Ovary (tissue), 9 donors: Measurements from ENCODE around the gene LAMA1. TPM values are rescaled to one million over a fixed set of nuclear protein-coding genes. Genes with fewer than 3 reads are reported as not detected.

Source experiments
- DNase-seq, 5 donors: peaks; one replicate each; pipeline ENCODE4 v3.0.0-alpha.2; 2019 to 2020
- H3K27ac ChIP-seq, 2 donors: fragments of 200-600 bp; one replicate each; pipeline versions ENCODE4 v1.5.1 to v1.8.0; 2019 to 2022
- H3K27me3 ChIP-seq: fragments of 200-600 bp; one replicate; pipeline ENCODE4 v1.8.0; 2022
- H3K36me3 ChIP-seq: fragments of 200-600 bp; sonication (generic); one replicate; pipeline ENCODE4 v1.5.1; 2019
- H3K4me1 ChIP-seq: one replicate; pipeline ENCODE4 v1.8.1; 2013; ENCODE audit warnings: mild to moderate bottlenecking, moderate library complexity; ENCODE audit not compliant: insufficient read depth
- H3K4me3 ChIP-seq: fragments of 200-600 bp; sonication (generic); one replicate; pipeline ENCODE4 v1.5.1; 2017
- H3K9me3 ChIP-seq, 2 donors: fragments of 200-600 bp in 1 of 2; sonication (generic) in 1 of 2; one replicate each; pipeline versions ENCODE4 v1.5.1 to v1.8.1; 2013 to 2019; ENCODE audit warnings: mild to moderate bottlenecking in 1 of 2, moderate library complexity in 1 of 2
- CTCF ChIP-seq, 3 donors: fragments of 450-650 bp in 2 of 3; fragments of 200-600 bp in 1 of 3; IDR thresholded peaks; one replicate each; pipeline versions ENCODE4 v1.5.1 to v1.8.0; 2016 to 2022; ENCODE audit warnings: antibody characterized with exemption in 3 of 3, mild to moderate bottlenecking in 1 of 3
- EP300 ChIP-seq: sonication (generic); formaldehyde crosslinking; IDR thresholded peaks from one replicate; pipeline ENCODE4 v1.6.1; 2017; ENCODE audit warnings: antibody characterized with exemption
- POLR2A ChIP-seq: fragments of 450-650 bp; IDR thresholded peaks from one replicate; pipeline ENCODE4 v1.6.1; 2017; ENCODE audit warnings: antibody characterized with exemption, mild to moderate bottlenecking, moderate library complexity
- WGBS, 3 donors: extraction: QIAGEN DNeasy Blood & Tissue Kit in 1 of 3; methylation state at CpG; one replicate each; pipeline versions ENCODE4 v1.1.5 to v1.1.7; 2013 to 2017; 5-methylcytosine and 5-hydroxymethylcytosine counted together
- intact Hi-C, 4 donors: fragments of 100-400 bp; cut with DNase I; formaldehyde crosslinking; loops; one replicate each; pipeline versions ENCODE4 v1.11.0 to v1.15.1; 2022 to 2023
- polyA plus RNA-seq, 2 donors: library from polyadenylated mRNA; stranded (reverse); fragments of 200-250 nt in 1 of 2; fragments of 350-450 nt in 1 of 2; fragmentation: Illumina TruSeq in 1 of 2; extraction: RNeasy Lipid Tissue Mini Kit (QIAGEN cat#74804) in 1 of 2; gene quantifications; one replicate each; pipeline ENCODE4 v1.2.3, GENCODE V29; 2013 to 2014
- total RNA-seq, 7 donors: library from RNA; depleted of rRNA in 2 of 7; stranded (reverse); fragments of >200 nt in 2 of 7; fragmentation: NEBNext Ultra II Directional in 3 of 7; extraction: Animal tissue kit (Norgen Biotek cat#: 25700) in 3 of 7; gene quantifications; one replicate each; pipeline versions ENCODE4 v1.1.0 to v1.2.4, GENCODE V29; 2016 to 2023
- donor health status: DM: no; HTN: no; CAD: no; lungs with moderate emphysema.
- donor health status: DM: no; HTN: no; CAD: no.
- donor health status: Bipolar disorder and iron deficiency.
- donor health status: DM: yes; HTN: yes; CAD: no.
- donor health status: DM: no; HTN: no; CAD: no.
- donor health status: DM: yes; HTN: yes; CAD: no.

Gene LAMA1
- total and polyA plus RNA-seq, 9 donors, result 1.1 to 10.8 (median 3.8) TPM

GRCh38 chr18:7062236-7062635, 55.4 kb downstream of the LAMA1 start:
- no peak for DNase-seq
- TF ChIP-seq POLR2A (no peak), EP300 (no peak), CTCF (IDR thresholded peaks at IDR 0.05) (no peak)
- Histone ChIP-seq H3K36me3 (no peaks in the 10 kb centered on the region), H3K27me3 (no peaks in the 10 kb centered on the region), H3K9me3 (no peaks in the 10 kb centered on the region), H3K27ac (no peak overlapping the region), H3K4me1 (no peaks in the 10 kb centered on the region), H3K4me3 (no peak overlapping the region)
- 66 to 80% (median 75%) methylated on average over 9 of the region's 9 CpGs for WGBS, 3 donors
- intact Hi-C loops, result loop anchor here in 2 of 4 donors (10.0 kb wide), 2 partner anchors 53 to 893 kb away; partner anchors contain the start of gene LAMA1 (in 1 of the 2)

- intact Hi-C loops, result no loop called here
- Histone ChIP-seq H3K9me3 (no peaks in the 10 kb centered on the region), H3K27me3 (no peaks in the 10 kb centered on the region), H3K27ac (no peak overlapping the region), H3K36me3 (no peaks in the 10 kb centered on the region), H3K4me1 (no peaks in the 10 kb centered on the region), H3K4me3 (no peak overlapping the region)
- DNase-seq, result no peak
- 60 to 71% (median 61%) methylated on average over 2 of the region's 2 CpGs for WGBS, 3 donors
- TF ChIP-seq EP300, result no peak
- TF ChIP-seq POLR2A, result no peak
- no peak for TF ChIP-seq CTCF (IDR thresholded peaks at IDR 0.05)
Measured at GRCh38 chr18:7059276-7059675, 58.3 kb downstream of the LAMA1 start.

- intact Hi-C loops, result no loop called here
- DNase-seq, result no peak
- Histone ChIP-seq H3K4me1 (no peaks in the 10 kb centered on the region), H3K27ac (no peak overlapping the region), H3K9me3 (no peaks in the 10 kb centered on the region), H3K27me3 (no peaks in the 10 kb centered on the region), H3K36me3 (no peaks in the 10 kb centered on the region), H3K4me3 (no peak overlapping the region)
- no peak for TF ChIP-seq CTCF (IDR thresholded peaks at IDR 0.05)
- TF ChIP-seq POLR2A, result no peak
- TF ChIP-seq EP300, result no peak
- WGBS, 3 donors, result 93 to 95% (median 93%) methylated on average over 6 of the region's 6 CpGs
Measured at GRCh38 chr18:7056026-7056425, 61.6 kb downstream of the LAMA1 start.

GRCh38 chr18:7049951-7050350, 67.6 kb downstream of the LAMA1 start:
- H3K27ac ChIP-seq, result no peak overlapping the region
- WGBS, 3 donors, result 72 to 80% (median 79%) methylated on average over 5 of the region's 5 CpGs
- intact Hi-C loops, result no loop called here
- H3K4me1 ChIP-seq, result no peaks in the 10 kb centered on the region
- no peak for DNase-seq
- TF ChIP-seq CTCF (IDR thresholded peaks at IDR 0.05) (no peak), EP300 (no peak), POLR2A (no peak)
- no peaks in the 10 kb centered on the region for H3K27me3 ChIP-seq
- H3K4me3 ChIP-seq, result no peak overlapping the region
- H3K9me3 ChIP-seq, result no peaks in the 10 kb centered on the region
- H3K36me3 ChIP-seq, result no peaks in the 10 kb centered on the region

- Histone ChIP-seq H3K4me1 (no peaks in the 10 kb centered on the region), H3K27me3 (no peaks in the 10 kb centered on the region), H3K4me3 (no peak overlapping the region), H3K36me3 (no peaks in the 10 kb centered on the region), H3K27ac (no peak overlapping the region), H3K9me3 (no peaks in the 10 kb centered on the region)
- no peak for DNase-seq
- no peak for TF ChIP-seq POLR2A
- TF ChIP-seq EP300, result no peak
- TF ChIP-seq CTCF (IDR thresholded peaks at IDR 0.05), result no peak
- intact Hi-C loops, result no loop called here
- 89 to 92% (median 90%) methylated on average over 7 of the region's 7 CpGs for WGBS, 3 donors
Measured at GRCh38 chr18:7048081-7048480, 69.5 kb downstream of the LAMA1 start.
